GM12872 (cell line): ENCODE measurements around the gene HSPA12B.

Experiments used
- TF ChIP-seq, protein P1 (sequence below): IDR thresholded peaks from 3 replicates; pipeline ENCODE4 v1.5.1; 2011; ENCODE audit warnings: low read depth, mild to moderate bottlenecking, low read length, moderate library complexity; ENCODE audit not compliant: insufficient read depth

The HSPA12B gene

DNA sequence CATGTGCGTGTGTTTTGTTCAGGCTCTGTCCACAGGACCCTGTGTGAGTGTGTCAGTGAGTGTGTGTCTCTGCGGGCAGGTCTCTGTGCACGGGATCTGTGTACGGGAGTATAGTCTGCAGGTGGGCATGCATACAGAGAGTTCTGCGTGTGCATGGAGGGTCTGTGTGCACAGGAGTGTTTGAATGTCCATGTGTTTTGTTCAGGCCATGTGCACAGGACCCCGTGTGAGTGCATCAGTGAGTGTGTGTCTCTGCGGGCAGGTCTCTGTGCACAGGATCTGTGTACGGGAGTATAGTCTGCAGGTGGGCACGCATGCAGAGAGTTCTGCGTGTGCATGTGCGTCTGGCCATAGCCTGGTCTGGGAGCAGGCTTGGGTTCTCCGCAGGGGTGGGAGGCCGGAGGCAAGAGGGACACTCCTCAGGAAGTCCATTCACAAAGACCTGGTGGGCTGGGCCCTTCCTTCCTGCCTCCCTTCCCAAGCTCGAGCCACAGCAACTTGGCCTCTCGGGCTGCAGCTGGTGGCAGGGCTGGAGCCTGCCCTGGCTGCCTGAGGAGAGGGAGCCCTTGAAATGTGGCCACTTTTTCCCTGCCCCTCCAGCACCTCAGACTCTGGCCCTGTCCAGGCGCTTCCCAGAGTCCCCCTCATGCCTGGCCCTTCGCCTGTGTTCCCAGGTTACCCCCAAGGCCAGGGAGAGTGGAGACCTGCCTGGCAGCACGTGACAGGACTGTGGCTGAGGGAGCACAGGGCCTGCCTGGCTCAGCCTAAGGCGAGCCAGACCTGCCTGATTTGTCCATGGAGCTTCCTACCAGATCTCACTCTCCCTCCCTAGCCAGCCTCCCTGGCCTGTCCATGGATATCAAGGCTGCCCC lies 6.8 kb downstream of the HSPA12B start:
- TF ChIP-seq, protein P1, sequence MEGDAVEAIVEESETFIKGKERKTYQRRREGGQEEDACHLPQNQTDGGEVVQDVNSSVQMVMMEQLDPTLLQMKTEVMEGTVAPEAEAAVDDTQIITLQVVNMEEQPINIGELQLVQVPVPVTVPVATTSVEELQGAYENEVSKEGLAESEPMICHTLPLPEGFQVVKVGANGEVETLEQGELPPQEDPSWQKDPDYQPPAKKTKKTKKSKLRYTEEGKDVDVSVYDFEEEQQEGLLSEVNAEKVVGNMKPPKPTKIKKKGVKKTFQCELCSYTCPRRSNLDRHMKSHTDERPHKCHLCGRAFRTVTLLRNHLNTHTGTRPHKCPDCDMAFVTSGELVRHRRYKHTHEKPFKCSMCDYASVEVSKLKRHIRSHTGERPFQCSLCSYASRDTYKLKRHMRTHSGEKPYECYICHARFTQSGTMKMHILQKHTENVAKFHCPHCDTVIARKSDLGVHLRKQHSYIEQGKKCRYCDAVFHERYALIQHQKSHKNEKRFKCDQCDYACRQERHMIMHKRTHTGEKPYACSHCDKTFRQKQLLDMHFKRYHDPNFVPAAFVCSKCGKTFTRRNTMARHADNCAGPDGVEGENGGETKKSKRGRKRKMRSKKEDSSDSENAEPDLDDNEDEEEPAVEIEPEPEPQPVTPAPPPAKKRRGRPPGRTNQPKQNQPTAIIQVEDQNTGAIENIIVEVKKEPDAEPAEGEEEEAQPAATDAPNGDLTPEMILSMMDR: no peak

GRCh38 chr20:3739926-3740451 lies 7.5 kb downstream of the HSPA12B start:
- TF ChIP-seq, protein P1: no peak

DNA sequence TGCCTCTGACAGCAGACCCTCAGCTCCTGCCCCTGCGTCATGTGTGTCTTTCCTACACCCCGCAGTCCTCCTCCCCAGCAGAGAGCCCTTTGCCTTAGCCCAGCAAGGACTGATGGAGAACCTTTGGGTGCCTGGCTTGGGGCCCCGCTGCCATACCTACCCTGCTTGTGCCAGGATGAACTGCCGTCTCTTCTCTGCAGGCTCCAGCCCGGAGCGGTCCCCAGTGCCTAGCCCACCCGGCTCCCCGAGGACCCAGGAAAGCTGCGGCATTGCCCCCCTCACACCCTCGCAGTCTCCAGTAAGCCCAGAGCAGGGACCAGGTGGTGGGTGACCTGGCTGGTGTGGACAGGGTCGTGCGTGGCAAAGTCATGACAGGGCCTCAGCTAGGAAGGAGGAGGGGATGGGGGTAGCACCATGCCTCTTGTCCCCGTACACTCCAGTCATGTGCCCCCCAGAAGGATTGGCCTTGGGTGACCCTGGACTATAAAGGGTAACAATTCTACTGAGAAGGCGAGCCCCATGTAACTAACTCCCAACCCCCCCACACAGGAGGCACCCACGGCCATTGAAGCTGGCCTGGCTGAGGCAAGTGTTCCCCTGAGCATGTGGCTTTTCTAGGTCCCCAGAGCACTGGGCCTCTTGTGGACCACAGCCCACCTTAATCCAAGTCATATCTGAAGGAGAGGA lies 8.3 kb downstream of the HSPA12B start:
- TF ChIP-seq, protein P1: no peak

GRCh38 chr20:3741836-3742458 lies 9.5 kb downstream of the HSPA12B start:
- TF ChIP-seq, protein P1: no peak

DNA sequence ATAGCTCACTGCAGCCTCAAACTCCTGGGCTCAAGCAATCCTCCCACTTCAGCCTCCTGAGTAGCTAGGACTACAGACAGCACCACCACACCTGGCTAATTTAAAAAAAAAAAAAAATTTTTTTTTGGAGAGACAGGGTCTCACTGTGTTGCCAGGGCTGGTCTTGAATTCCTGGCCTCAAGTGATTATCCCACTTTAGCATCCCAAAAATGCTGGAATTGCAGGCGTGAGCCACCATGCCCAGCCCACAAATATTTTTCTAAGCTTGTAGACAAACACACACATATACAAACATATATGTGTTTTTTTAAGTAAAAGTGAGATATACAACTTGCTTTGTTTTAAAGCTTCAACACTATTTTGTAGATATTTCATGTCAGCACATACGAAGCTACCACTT lies 10.8 kb downstream of the HSPA12B start:
- TF ChIP-seq, protein P1: no peak

- TF ChIP-seq, protein P1: no peak
Measured at GRCh38 chr20:3744037-3744436, 11.6 kb downstream of the HSPA12B start.
